ENCODE measurements around the gene NEGR1.

- TF ChIP-seq POLR2A (IDR thresholded peaks at IDR 0.05) (no peak), CTCF (IDR thresholded peaks at IDR 0.05) (no peak)
Observed at GRCh38 chr1:72271555-72272085, 10.7 kb downstream of the NEGR1 start.

Data from upper lobe of left lung (tissue), 4 donors.